ENCODE results near the gene SDK2.

DNA sequence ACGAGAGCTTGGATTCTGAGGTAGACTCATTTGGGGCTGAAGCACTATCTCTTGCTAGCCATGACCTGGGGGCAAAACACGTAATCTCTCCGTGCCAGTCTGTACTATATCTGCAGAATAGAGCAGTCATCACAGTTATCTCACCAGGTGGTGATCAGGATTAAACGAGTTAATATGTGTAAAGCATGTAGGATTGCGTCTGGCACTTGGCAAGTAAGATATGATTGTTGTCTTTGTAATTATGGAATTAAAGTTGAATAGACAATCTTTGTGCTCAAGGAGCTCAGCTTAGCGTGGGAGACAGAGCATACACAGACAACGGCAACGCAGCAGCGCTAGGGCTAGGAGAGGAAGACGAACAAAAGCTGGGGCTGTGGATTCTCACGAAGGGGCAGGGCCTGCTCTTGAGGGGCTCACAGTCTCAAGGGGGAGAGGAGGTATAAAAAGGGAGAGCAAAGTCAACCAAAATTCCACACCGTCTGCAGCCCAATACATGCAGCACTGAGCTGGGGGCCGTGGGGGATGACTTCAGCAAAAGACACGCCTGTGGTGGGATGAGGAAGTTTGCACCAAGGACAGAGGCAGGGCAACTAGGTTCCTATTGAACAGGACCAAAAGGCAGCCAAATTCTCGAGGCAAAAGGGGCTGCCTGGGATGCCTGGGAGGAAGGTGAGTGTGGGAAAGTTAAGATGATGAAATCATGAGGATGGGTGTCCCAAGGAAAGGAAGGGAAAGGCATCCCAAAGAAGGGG, 68.6 kb downstream of the SDK2 start:
- TF ChIP-seq POLR2AphosphoS5 (IDR thresholded peaks at IDR 0.05; ENCODE audit: low read depth, low read length), result no peak
- TF ChIP-seq POLR2A (IDR thresholded peaks at IDR 0.05; ENCODE audit: low read depth, low read length), result no peak
- TF ChIP-seq PAX5 (IDR thresholded peaks at IDR 0.05; ENCODE audit: insufficient read depth, low read length, severe bottlenecking), result no peak
- TF ChIP-seq TAF1 (IDR thresholded peaks at IDR 0.05; ENCODE audit: low read depth, low read length), result no peak
- TF ChIP-seq SPI1 (IDR thresholded peaks at IDR 0.05; ENCODE audit: low read depth, low read length), result no peak
- no peak for TF ChIP-seq POU2F2 (IDR thresholded peaks at IDR 0.05; ENCODE audit: low read depth, low read length)
